Mesothelial cell of epicardium (in vitro differentiated cells): ENCODE results near the gene MXI1. TPM values are rescaled to one million over a fixed set of nuclear protein-coding genes. Genes with fewer than 3 reads are reported as not detected.

Source experiments
- DNase-seq, 2 experiments: peaks; one replicate each; pipeline ENCODE4 v3.0.0; 2021; ENCODE audit warnings: low spot score in 2 of 2; ENCODE audit not compliant: unreplicated experiment in 2 of 2
- H3K27ac Mint-ChIP-seq: 2 replicates; pipeline ENCODE4 v1.8.0; 2021; ENCODE audit warnings: mixed read lengths
- H3K27me3 Mint-ChIP-seq: 2 replicates; pipeline ENCODE4 v1.8.0; 2021; ENCODE audit warnings: low read depth, mixed read lengths
- H3K36me3 Mint-ChIP-seq: 2 replicates; pipeline ENCODE4 v1.8.0; 2021; ENCODE audit warnings: mixed read lengths
- H3K4me1 Mint-ChIP-seq: 2 replicates; pipeline ENCODE4 v1.8.0; 2021; ENCODE audit warnings: mixed read lengths
- H3K4me3 Mint-ChIP-seq: 2 replicates; pipeline ENCODE4 v1.8.0; 2021; ENCODE audit warnings: mild to moderate bottlenecking, moderate library complexity, mixed read lengths
- H3K9me3 Mint-ChIP-seq: 2 replicates; pipeline ENCODE4 v1.8.0; 2021; ENCODE audit warnings: mixed read lengths
- CTCF ChIP-seq: fragments of 200-600 bp; sonication (generic); IDR thresholded peaks from one replicate; pipeline ENCODE4 v1.5.0; 2021; ENCODE audit warnings: antibody characterized with exemption; ENCODE audit not compliant: unreplicated experiment
- total RNA-seq: library from RNA; stranded (reverse); gene quantifications from 3 replicates; pipeline ENCODE4 v1.2.1, GENCODE V29; 2021

Gene MXI1
- total RNA-seq, 1 donor from 2014 or later = 30.6 TPM

GRCh38 chr10:110174816-110175215 lies 32.6 kb upstream of the MXI1 start:
- Mint-ChIP-seq H3K4me3 (no peak overlapping the region), H3K9me3 (no peaks in the 10 kb centered on the region), H3K4me1 (peaks cover 6% of the 10 kb centered on the region), H3K27ac (no peak overlapping the region), H3K27me3 (peaks cover 22% of the 10 kb centered on the region), H3K36me3 (no peaks in the 10 kb centered on the region)
- DNase-seq = no peak
- no peak for TF ChIP-seq CTCF

GRCh38 chr10:110175406-110175805 lies 32.0 kb upstream of the MXI1 start:
- DNase-seq = no peak
- Mint-ChIP-seq H3K9me3 (no peaks in the 10 kb centered on the region), H3K27ac (no peak overlapping the region)

GRCh38 chr10:110176141-110177030 lies 31.0 kb upstream of the MXI1 start:
- no peaks in the 10 kb centered on the region for H3K4me1 Mint-ChIP-seq
- DNase-seq = no peak
- no peaks in the 10 kb centered on the region for H3K9me3 Mint-ChIP-seq
- H3K36me3 Mint-ChIP-seq = no peaks in the 10 kb centered on the region
- H3K4me3 Mint-ChIP-seq = no peak overlapping the region
- peaks cover 7% of the 10 kb centered on the region for H3K27me3 Mint-ChIP-seq
- H3K27ac Mint-ChIP-seq = no peak overlapping the region
- TF ChIP-seq CTCF = no peak

More at GRCh38 chr10:110175406-110175805, 32.0 kb upstream of the MXI1 start:
- Mint-ChIP-seq H3K4me3 (no peak overlapping the region), H3K27me3 (peaks cover 17% of the 10 kb centered on the region), H3K36me3 (no peaks in the 10 kb centered on the region), H3K4me1 (peaks cover 2% of the 10 kb centered on the region)
- TF ChIP-seq CTCF = no peak

GRCh38 chr10:110179220-110179619 lies 28.2 kb upstream of the MXI1 start:
- Mint-ChIP-seq H3K27ac (no peak overlapping the region), H3K4me3 (no peak overlapping the region), H3K27me3 (no peaks in the 10 kb centered on the region)

GRCh38 chr10:110181451-110181850 lies 26.0 kb upstream of the MXI1 start:
- Mint-ChIP-seq H3K9me3 (no peaks in the 10 kb centered on the region), H3K27me3 (no peaks in the 10 kb centered on the region), H3K27ac (no peak overlapping the region), H3K4me3 (no peak overlapping the region), H3K4me1 (no peaks in the 10 kb centered on the region), H3K36me3 (no peaks in the 10 kb centered on the region)
- no peak for DNase-seq
- TF ChIP-seq CTCF = no peak

More at GRCh38 chr10:110179220-110179619, 28.2 kb upstream of the MXI1 start:
- TF ChIP-seq CTCF = no peak
- Mint-ChIP-seq H3K9me3 (no peaks in the 10 kb centered on the region), H3K36me3 (no peaks in the 10 kb centered on the region), H3K4me1 (no peaks in the 10 kb centered on the region)
- no peak for DNase-seq
